ENCODE results near the gene CCDC61.

CCDC61 gene

GRCh38 chr19:46049597-46049996, 54.3 kb downstream of the CCDC61 start:
- no peak for DNase-seq

DNA sequence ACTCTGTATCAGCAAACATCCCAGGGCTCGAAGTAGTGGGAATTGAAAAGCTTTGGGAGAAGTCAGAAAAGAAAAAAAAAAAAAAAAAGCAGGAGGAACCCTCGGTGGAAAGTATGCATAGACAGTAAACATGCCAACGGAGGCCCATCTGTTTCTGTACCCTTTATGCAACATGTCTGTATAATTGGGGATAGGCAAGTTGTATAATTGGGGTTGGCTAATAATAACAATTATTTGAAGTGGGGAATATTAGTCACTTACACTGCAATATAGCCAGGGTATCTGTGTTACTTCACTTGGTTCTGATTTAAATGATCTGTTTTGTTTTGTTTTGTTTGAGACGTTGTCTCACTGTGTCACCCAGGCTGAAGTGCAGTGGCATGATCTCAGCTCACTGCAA, 57.6 kb downstream of the CCDC61 start:
- DNase-seq = no peak

DNA sequence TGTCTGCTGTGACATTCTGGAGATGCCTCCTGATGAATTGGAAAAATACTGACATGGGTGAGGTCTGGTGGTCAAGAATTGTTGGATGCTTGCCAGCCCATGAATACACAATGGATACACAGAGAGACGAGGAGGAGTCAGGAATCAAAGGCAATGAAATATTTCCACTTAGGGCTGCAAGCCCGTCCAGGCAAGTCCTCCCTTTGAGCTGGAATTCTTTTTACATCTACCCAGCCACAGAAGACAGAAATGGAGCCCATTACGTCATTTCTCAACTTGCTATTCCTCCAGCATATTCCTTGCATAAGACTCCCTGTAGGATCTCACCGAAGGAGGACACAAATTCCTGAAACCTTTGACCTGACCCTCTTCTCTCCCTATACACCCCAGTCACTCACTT, 61.3 kb downstream of the CCDC61 start:
- no peak for DNase-seq

DNA sequence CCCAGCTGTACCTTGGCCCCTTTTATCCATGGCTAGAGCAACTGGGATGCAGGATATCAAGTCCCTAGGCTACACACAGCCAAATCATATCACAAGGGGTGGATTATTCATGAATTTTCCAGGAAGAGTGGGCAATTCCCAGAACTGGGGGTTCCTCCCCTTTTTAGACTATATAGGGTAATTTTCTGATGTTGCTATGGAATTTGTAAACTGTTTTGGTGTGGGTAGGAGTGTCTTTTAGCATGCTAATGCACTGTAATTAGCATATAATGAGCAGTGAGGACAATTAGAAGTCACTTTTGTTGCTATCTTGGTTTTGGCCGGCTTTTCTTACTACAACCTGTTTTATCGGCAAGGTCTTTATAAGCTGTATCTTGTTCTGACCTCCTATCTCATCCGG, 63.5 kb downstream of the CCDC61 start:
- DNase-seq = no peak

GRCh38 chr19:46060012-46060411, 64.7 kb downstream of the CCDC61 start:
- no peak for DNase-seq

DNA sequence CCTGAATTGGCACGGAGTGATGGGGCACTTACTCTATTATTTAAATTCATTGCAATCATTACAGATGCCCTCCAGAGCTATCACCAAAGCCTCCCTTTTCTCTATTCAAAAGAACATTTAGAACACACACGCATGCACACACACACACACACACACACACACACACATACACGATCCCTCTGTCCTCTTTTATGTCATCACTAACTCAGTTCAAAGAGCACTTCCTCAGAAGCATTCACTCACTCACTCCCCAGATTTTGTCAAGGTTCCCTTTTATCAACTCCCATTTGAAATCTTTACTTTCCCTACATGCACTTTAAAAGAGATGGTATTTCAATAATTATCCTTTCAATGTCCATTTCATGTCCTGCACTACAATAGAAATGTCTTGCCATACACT, 67.9 kb downstream of the CCDC61 start:
- DNase-seq = no peak

- DNase-seq = no peak
Observed at GRCh38 chr19:46065486-46066071, 70.3 kb downstream of the CCDC61 start.

DNA sequence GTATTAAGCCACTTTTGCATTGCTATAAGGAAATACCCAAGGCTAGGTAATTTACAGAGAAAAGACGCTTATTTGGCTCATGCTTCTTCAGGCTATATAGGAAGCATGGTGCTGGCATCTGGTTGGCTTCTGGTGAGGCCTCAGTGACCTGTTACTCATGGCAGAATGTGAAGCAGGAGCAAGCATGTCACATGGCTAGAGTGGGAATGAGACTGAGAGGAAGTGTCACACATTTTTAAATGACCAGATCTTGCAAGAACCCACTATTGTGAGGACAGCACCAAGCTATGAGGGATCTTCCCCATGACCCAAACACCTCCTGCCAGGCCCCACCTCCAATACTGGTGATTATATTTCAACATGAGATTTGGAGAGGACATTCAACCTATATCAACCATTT, 71.2 kb downstream of the CCDC61 start:
- no peak for DNase-seq

- no peak for DNase-seq
Observed at GRCh38 chr19:46067691-46068090, 72.4 kb downstream of the CCDC61 start.
